PC-3 (cell line): ENCODE measurements around the gene MACROD2. TPM values are rescaled to one million over a fixed set of nuclear protein-coding genes. Genes with fewer than 3 reads are reported as not detected.

Experiments
- ATAC-seq: fragments of 200-7000 bp; cut with Tn5 transposase; 2 replicates; pipeline ENCODE4 v1.9.1; 2020; ENCODE audit warnings: mild to moderate bottlenecking, moderate library complexity
- BruUV-seq: library from RNA; stranded (reverse); fragments of 400-500 nt; replicated peaks from 2 replicates; lab custom pipeline; 2021; lab: Mats Ljungman, UMichigan
- CTCF ChIA-PET: fragments of 300-600 bp; sonication (Branson Sonifier 250); formaldehyde crosslinking; loops from one replicate; lab custom pipeline; 2022; ENCODE audit warnings: antibody characterized with exemption; lab: Charles Lee
- POLR2A ChIA-PET: fragments of 300-600 bp; sonication (Branson Sonifier 250); formaldehyde crosslinking; loops from one replicate; lab custom pipeline; 2022; ENCODE audit warnings: antibody characterized with exemption; ENCODE audit not compliant: unreplicated experiment; lab: Charles Lee
- DNase-seq: peaks from one replicate; pipeline ENCODE4 v3.0.0-alpha.2; 2015
- H2AFZ ChIP-seq: fragments of 300-600 bp; sonication (generic); 2 replicates; pipeline ENCODE4 v1.6.0; 2016; ENCODE audit warnings: antibody characterized with exemption, low read length
- H3F3A ChIP-seq: fragments of 300-600 bp; sonication (generic); one replicate; pipeline ENCODE4 v1.6.0; 2017; ENCODE audit warnings: antibody characterized with exemption, low read length, control low read depth, mild to moderate bottlenecking; ENCODE audit not compliant: unreplicated experiment
- H3K27ac ChIP-seq: fragments of 300-600 bp; sonication (generic); 2 replicates; pipeline ENCODE4 v1.5.1; 2016; ENCODE audit warnings: mild to moderate bottlenecking, low read length
- H3K27me3 ChIP-seq: fragments of 300-600 bp; sonication (generic); 2 replicates; pipeline ENCODE4 v1.6.1; 2016; ENCODE audit warnings: low read length, mixed read lengths
- H3K36me3 ChIP-seq: fragments of 300-600 bp; sonication (generic); 2 replicates; pipeline ENCODE4 v1.6.1; 2016; ENCODE audit warnings: low read depth, mixed run types, low read length, mixed read lengths
- H3K4me1 ChIP-seq: fragments of 300-600 bp; sonication (generic); 2 replicates; pipeline ENCODE4 v1.5.1; 2016; ENCODE audit warnings: low read length; ENCODE audit not compliant: insufficient read depth
- H3K4me2 ChIP-seq: fragments of 300-600 bp; sonication (generic); 2 replicates; pipeline ENCODE4 v1.6.0; 2016; ENCODE audit warnings: low read length
- H3K4me3 ChIP-seq: fragments of 300-600 bp; sonication (generic); 2 replicates; pipeline ENCODE4 v1.5.1; 2016; ENCODE audit warnings: mild to moderate bottlenecking, low read length, mixed read lengths
- H3K79me2 ChIP-seq: fragments of 300-600 bp; sonication (generic); 2 replicates; pipeline ENCODE4 v1.6.1; 2017; ENCODE audit warnings: low read length, mixed read lengths
- H3K9ac ChIP-seq: fragments of 300-600 bp; sonication (generic); 2 replicates; pipeline ENCODE4 v1.6.0; 2016; ENCODE audit warnings: mild to moderate bottlenecking, low read length
- H3K9me2 ChIP-seq: fragments of 300-600 bp; sonication (generic); replicated peaks from 2 replicates; pipeline ENCODE4 v1.6.1; 2016; ENCODE audit warnings: mixed run types, low read length, mixed read lengths
- H3K9me3 ChIP-seq: fragments of 300-600 bp; sonication (generic); 2 replicates; pipeline ENCODE4 v1.6.1; 2016; ENCODE audit warnings: low read length, mixed read lengths
- H4K20me1 ChIP-seq: fragments of 300-600 bp; sonication (generic); 2 replicates; pipeline ENCODE4 v1.6.1; 2016; ENCODE audit warnings: low read length, mixed read lengths
- EZH2 ChIP-seq: fragments of 300-600 bp; sonication (generic); IDR thresholded peaks from one replicate; pipeline ENCODE4 v1.6.1; 2017; ENCODE audit warnings: antibody characterized with exemption, mild to moderate bottlenecking, low read length; ENCODE audit not compliant: unreplicated experiment
- EZH2phosphoT487 ChIP-seq: fragments of 300-600 bp; sonication (generic); IDR thresholded peaks from 2 replicates; pipeline ENCODE4 v1.6.1; 2018; ENCODE audit warnings: mild to moderate bottlenecking, antibody characterized with exemption, low read length, borderline replicate concordance
- intact Hi-C: fragments of 100-400 bp; cut with micrococcal nuclease; formaldehyde crosslinking; loops from 2 replicates; pipeline ENCODE4 v1.9.0; 2023
- total RNA-seq: library from RNA; depleted of rRNA; stranded (reverse); fragments of >200 nt; gene quantifications from 2 replicates; pipeline ENCODE4 v1.2.3, GENCODE V29; 2014
- TF ChIP-seq, protein P1 (sequence below): fragments of 300-600 bp; sonication (generic); conservative IDR thresholded peaks from 2 replicates; pipeline ENCODE4 v1.5.1; 2017; ENCODE audit warnings: antibody characterized with exemption, low read depth, mild to moderate bottlenecking, low read length

Gene MACROD2
- total RNA-seq, 1 experiment from 2014 or later, result 3.1 TPM

DNA sequence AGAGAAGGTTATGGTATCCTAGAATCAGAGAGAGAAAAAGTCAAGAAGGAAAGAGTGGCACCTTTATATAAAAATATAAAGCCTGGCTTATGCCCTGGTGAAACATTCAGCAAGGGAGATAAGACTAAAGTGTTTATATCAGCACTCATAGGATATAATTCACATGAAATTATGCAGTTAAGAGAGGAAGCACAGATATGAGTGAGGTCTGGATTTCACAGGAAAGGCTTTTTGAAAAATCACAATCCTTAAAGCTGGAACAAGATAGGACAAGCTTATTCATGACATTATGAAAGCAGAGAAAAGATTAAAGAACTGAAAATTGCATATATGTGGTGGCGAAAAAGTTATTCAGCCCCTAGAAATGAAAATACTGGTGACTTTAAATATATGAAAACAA is 523.3 kb downstream of the MACROD2 start:
- Histone ChIP-seq H3K9me2 (no peaks in the 10 kb centered on the region), H3F3A (no peaks in the 10 kb centered on the region), H3K36me3 (no peaks in the 10 kb centered on the region), H3K79me2 (no peaks in the 10 kb centered on the region), H3K9ac (no peak overlapping the region), H3K27ac (no peak overlapping the region), H2AFZ (no peak overlapping the region), H3K4me1 (peaks cover 16% of the 10 kb centered on the region), H4K20me1 (no peaks in the 10 kb centered on the region), H3K27me3 (no peaks in the 10 kb centered on the region), H3K4me3 (no peak overlapping the region), H3K4me2 (no peak overlapping the region), H3K9me3 (no peaks in the 10 kb centered on the region)
- ChIA-PET POLR2A (no interaction called here), CTCF (no interaction called here)
- intact Hi-C loops, result no loop called here
- TF ChIP-seq EZH2, result no peak
- no peak for TF ChIP-seq EZH2phosphoT487
- TF ChIP-seq, protein P1, sequence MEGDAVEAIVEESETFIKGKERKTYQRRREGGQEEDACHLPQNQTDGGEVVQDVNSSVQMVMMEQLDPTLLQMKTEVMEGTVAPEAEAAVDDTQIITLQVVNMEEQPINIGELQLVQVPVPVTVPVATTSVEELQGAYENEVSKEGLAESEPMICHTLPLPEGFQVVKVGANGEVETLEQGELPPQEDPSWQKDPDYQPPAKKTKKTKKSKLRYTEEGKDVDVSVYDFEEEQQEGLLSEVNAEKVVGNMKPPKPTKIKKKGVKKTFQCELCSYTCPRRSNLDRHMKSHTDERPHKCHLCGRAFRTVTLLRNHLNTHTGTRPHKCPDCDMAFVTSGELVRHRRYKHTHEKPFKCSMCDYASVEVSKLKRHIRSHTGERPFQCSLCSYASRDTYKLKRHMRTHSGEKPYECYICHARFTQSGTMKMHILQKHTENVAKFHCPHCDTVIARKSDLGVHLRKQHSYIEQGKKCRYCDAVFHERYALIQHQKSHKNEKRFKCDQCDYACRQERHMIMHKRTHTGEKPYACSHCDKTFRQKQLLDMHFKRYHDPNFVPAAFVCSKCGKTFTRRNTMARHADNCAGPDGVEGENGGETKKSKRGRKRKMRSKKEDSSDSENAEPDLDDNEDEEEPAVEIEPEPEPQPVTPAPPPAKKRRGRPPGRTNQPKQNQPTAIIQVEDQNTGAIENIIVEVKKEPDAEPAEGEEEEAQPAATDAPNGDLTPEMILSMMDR, result no peak
- ATAC-seq, result no peak
- no peak for DNase-seq
- no TSS peak for BruUV-seq

DNA sequence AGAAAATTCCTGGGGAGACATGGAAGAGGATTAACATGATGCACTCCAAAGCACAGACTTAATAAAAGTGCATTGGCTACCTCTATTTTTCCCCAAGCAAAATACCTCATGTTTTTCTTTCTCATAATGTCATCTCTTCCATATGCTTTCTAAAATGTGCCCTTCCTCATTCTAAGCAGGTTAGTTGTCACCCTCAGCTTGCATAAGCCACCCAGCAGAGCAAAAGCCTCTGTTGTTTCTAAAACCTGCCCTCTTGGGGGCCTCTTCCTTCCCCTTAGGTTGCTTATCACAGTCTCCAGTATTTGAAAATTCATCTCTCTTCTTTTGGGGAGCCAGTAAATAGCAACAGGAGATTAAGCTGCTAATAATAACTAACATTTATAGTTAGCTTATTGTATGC is 525.7 kb downstream of the MACROD2 start:
- H3F3A ChIP-seq, result no peaks in the 10 kb centered on the region
- no peaks in the 10 kb centered on the region for H3K79me2 ChIP-seq
- TF ChIP-seq, protein P1, result no peak
- TF ChIP-seq EZH2 (no peak), EZH2phosphoT487 (no peak)
- no peaks in the 10 kb centered on the region for H3K9me2 ChIP-seq
- no peak overlapping the region for H3K4me2 ChIP-seq
- H3K27ac ChIP-seq, result no peak overlapping the region
- no peak overlapping the region for H3K9ac ChIP-seq
- no peaks in the 10 kb centered on the region for H3K27me3 ChIP-seq
- ChIA-PET CTCF (interaction anchor here (0.7 kb wide), 1 partner anchor 270 kb away, joined by 11 read pairs; no protein-coding TSS in a partner anchor), POLR2A (no interaction called here)
- H3K4me3 ChIP-seq, result no peak overlapping the region
- no peaks in the 10 kb centered on the region for H3K9me3 ChIP-seq
- no peak for DNase-seq
- ATAC-seq, result no peak
- BruUV-seq, result no TSS peak
- H4K20me1 ChIP-seq, result no peaks in the 10 kb centered on the region
- H3K36me3 ChIP-seq, result no peaks in the 10 kb centered on the region
- intact Hi-C loops, result no loop called here
- no peak overlapping the region for H2AFZ ChIP-seq
- peaks cover 16% of the 10 kb centered on the region for H3K4me1 ChIP-seq

DNA sequence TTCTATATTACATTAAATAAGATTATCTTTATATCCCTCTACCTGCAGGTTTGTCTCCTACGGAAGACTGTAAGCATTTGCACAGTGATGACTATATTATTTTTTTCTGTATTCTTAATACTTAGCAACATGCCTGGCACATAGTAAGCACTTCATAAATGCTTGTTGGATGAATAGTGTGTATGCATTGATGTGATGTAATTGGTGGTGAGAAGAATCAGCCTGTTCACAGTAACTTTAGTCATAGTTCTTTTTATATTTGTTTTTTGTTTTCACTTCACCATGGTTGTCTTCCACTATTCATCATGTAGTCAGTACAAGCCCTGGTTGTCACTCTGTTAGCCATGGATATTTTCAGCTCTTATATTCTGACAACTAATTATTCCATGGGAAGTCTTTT is 526.1 kb downstream of the MACROD2 start:
- H4K20me1 ChIP-seq, result no peaks in the 10 kb centered on the region
- peaks cover 16% of the 10 kb centered on the region for H3K4me1 ChIP-seq
- DNase-seq, result peak; percentile 41
- H3K9ac ChIP-seq, result no peak overlapping the region
- no peak overlapping the region for H3K4me2 ChIP-seq
- no peak overlapping the region for H3K27ac ChIP-seq
- no peaks in the 10 kb centered on the region for H3K27me3 ChIP-seq
- no peaks in the 10 kb centered on the region for H3K36me3 ChIP-seq
- H3K79me2 ChIP-seq, result no peaks in the 10 kb centered on the region
- no TSS peak for BruUV-seq
- TF ChIP-seq, protein P1, result no peak
- no peak for TF ChIP-seq EZH2phosphoT487
- no peak for TF ChIP-seq EZH2
- ChIA-PET POLR2A (no interaction called here), CTCF (no interaction called here)
- no peaks in the 10 kb centered on the region for H3K9me3 ChIP-seq
- H3K9me2 ChIP-seq, result no peaks in the 10 kb centered on the region
- ATAC-seq, result peak; percentile 33
- intact Hi-C loops, result no loop called here
- H2AFZ ChIP-seq, result no peak overlapping the region
- no peaks in the 10 kb centered on the region for H3F3A ChIP-seq
- H3K4me3 ChIP-seq, result no peak overlapping the region
